GM18499 (cell line): ENCODE measurements around the gene OR2J3.
"Not testable (repeated sequence)": the region's sequence is repeated elsewhere in the genome, so short reads cannot be mapped to it uniquely, and the experiment has no call there.

Experiments
- ATAC-seq: cut with Tn5 transposase; IDR thresholded peaks from one replicate; pipeline ENCODE4 v1.9.1; 2021; ENCODE audit warnings: moderate number of reproducible peaks; ENCODE audit not compliant: insufficient read depth, unreplicated experiment

Gene OR2J3

GRCh38 chr6:29107758-29108157 is at the start of gene OR2J3:
Gene OR2J3, plus strand, starts transcription at chr6:29108058. Its CDS starts 3,833 bp downstream, at chr6:29111891.
- ATAC-seq = no peak

- no peak for ATAC-seq
Observed at GRCh38 chr6:29071831-29072723, 35.8 kb upstream of the OR2J3 start.

- ATAC-seq = no peak
Observed at GRCh38 chr6:29079203-29079602, 28.7 kb upstream of the OR2J3 start.

- no peak for ATAC-seq
Observed at GRCh38 chr6:29081312-29081711, 26.5 kb upstream of the OR2J3 start.

- no peak for ATAC-seq
Observed at GRCh38 chr6:29082457-29082856, 25.4 kb upstream of the OR2J3 start.

GRCh38 chr6:29087213-29087612 is 20.6 kb upstream of the OR2J3 start, which contains the start of gene OR2B3:
Gene OR2B3, minus strand, starts transcription at chr6:29087313. Its CDS starts 65 bp downstream, at chr6:29087248.
- ATAC-seq = no peak

- no peak for ATAC-seq
Observed at GRCh38 chr6:29092957-29093356, 14.9 kb upstream of the OR2J3 start.

- no peak for ATAC-seq
Observed at GRCh38 chr6:29097803-29098202, 10.1 kb upstream of the OR2J3 start.

- no peak for ATAC-seq
Observed at GRCh38 chr6:29099190-29099589, 8.7 kb upstream of the OR2J3 start, which contains the start of gene OR2J1. Gene OR2J1, plus strand, starts transcription at chr6:29099490. Its CDS starts 1,453 bp downstream, at chr6:29100943.

GRCh38 chr6:29112135-29112534 is 4.3 kb downstream of the OR2J3 start:
- no peak for ATAC-seq

- not testable (repeated sequence) for ATAC-seq
Observed at GRCh38 chr6:29114964-29115363, 7.1 kb downstream of the OR2J3 start.

- no peak for ATAC-seq
Observed at GRCh38 chr6:29129326-29130012, 21.6 kb downstream of the OR2J3 start.

GRCh38 chr6:29130644-29131043 is 22.8 kb downstream of the OR2J3 start:
- no peak for ATAC-seq

- ATAC-seq = no peak
Observed at GRCh38 chr6:29131691-29132090, 23.8 kb downstream of the OR2J3 start.

GRCh38 chr6:29137724-29138123 is 29.9 kb downstream of the OR2J3 start:
- no peak for ATAC-seq

- no peak for ATAC-seq
Observed at GRCh38 chr6:29141606-29142005, 33.7 kb downstream of the OR2J3 start.

GRCh38 chr6:29142309-29142708 is 34.5 kb downstream of the OR2J3 start:
- no peak for ATAC-seq

GRCh38 chr6:29146179-29146578 is 38.3 kb downstream of the OR2J3 start:
- no peak for ATAC-seq

- no peak for ATAC-seq
Observed at GRCh38 chr6:29147074-29147473, 39.2 kb downstream of the OR2J3 start.

GRCh38 chr6:29149444-29149843 is 41.6 kb downstream of the OR2J3 start:
- not testable (repeated sequence) for ATAC-seq

GRCh38 chr6:29153083-29153482 is 45.2 kb downstream of the OR2J3 start:
- ATAC-seq = no peak
